Vagina (tissue), 2 donors: Measurements from ENCODE around the gene PPP2R2C. TPM values are rescaled to one million over a fixed set of nuclear protein-coding genes. Genes with fewer than 3 reads are reported as not detected.
A peak's percentile ranks its signal among the peaks of the same experiment; 100 is the strongest.

Experiments used
- DNase-seq, 2 donors: peaks; one replicate each; pipeline ENCODE4 v3.0.0-alpha.2; 2017; ENCODE audit errors: extremely low spot score in 2 of 2
- H3K27ac ChIP-seq: fragments of 200-600 bp; sonication (generic); one replicate; pipeline ENCODE4 v1.5.1; 2019
- H3K27me3 ChIP-seq: fragments of 200-600 bp; sonication (generic); one replicate; pipeline ENCODE4 v1.5.1; 2019
- H3K36me3 ChIP-seq, 2 donors: fragments of 200-600 bp; sonication (generic); one replicate each; pipeline ENCODE4 v1.5.1; 2017 to 2019
- H3K4me1 ChIP-seq: fragments of 200-600 bp; sonication (generic); one replicate; pipeline ENCODE4 v1.5.1; 2019
- H3K4me3 ChIP-seq, 2 donors: fragments of 200-600 bp; sonication (generic); 1 replicate in 1 of 2; 2 replicates in 1 of 2; pipeline ENCODE4 v1.5.1; 2016 to 2019
- H3K9me3 ChIP-seq: fragments of 200-600 bp; sonication (generic); one replicate; pipeline ENCODE4 v1.5.1; 2019
- CTCF ChIP-seq, 3 experiments: fragments of 450-650 bp in 2 of 3; fragments of 200-600 bp in 1 of 3; sonication (generic) in 1 of 3; IDR thresholded peaks; one replicate each; pipeline ENCODE4 v1.5.1; 2017 to 2019; ENCODE audit warnings: antibody characterized with exemption in 3 of 3, mild to moderate bottlenecking in 2 of 3, moderate library complexity in 2 of 3
- POLR2A ChIP-seq, 2 donors: fragments of 450-650 bp; IDR thresholded peaks; one replicate each; pipeline ENCODE4 v1.6.1; 2017; ENCODE audit warnings: antibody characterized with exemption in 2 of 2, mild to moderate bottlenecking in 2 of 2, moderate library complexity in 2 of 2
- POLR2AphosphoS5 ChIP-seq, 2 donors: sonication (generic); formaldehyde crosslinking; IDR thresholded peaks; one replicate each; pipeline ENCODE4 v1.9.0; 2017; ENCODE audit warnings: antibody characterized with exemption in 2 of 2, mild to moderate bottlenecking in 2 of 2, low read depth in 1 of 2; ENCODE audit not compliant: insufficient read depth in 1 of 2
- intact Hi-C: fragments of 100-400 bp; cut with DNase I; formaldehyde crosslinking; loops from one replicate; pipeline ENCODE4 v1.15.1; 2023
- total RNA-seq: library from RNA; depleted of rRNA; stranded (reverse); fragments of >200 nt; gene quantifications from one replicate; pipeline ENCODE4 v1.2.3, GENCODE V29; 2016

Gene PPP2R2C
- total RNA-seq, 1 donor from 2014 or later = 17.2 TPM

GRCh38 chr4:6391186-6391851, 81.1 kb downstream of the PPP2R2C start:
- peak overlapping the region; percentile 45 for H3K27ac ChIP-seq
- H3K4me1 ChIP-seq = peaks cover 20% of the 10 kb centered on the region
- H3K4me3 ChIP-seq = no peak overlapping the region
- H3K9me3 ChIP-seq = no peaks in the 10 kb centered on the region
- TF ChIP-seq CTCF (IDR thresholded peaks at IDR 0.05) = no peak
- TF ChIP-seq POLR2A (IDR thresholded peaks at IDR 0.05) = no peak
- TF ChIP-seq POLR2AphosphoS5 (IDR thresholded peaks at IDR 0.05; ENCODE audit: insufficient read depth in 1 of 2, low read depth in 1 of 2) = no peak
- no peak for DNase-seq
- H3K27me3 ChIP-seq = no peaks in the 10 kb centered on the region
- intact Hi-C loops = no loop called here
- no peaks in the 10 kb centered on the region for H3K36me3 ChIP-seq

DNA sequence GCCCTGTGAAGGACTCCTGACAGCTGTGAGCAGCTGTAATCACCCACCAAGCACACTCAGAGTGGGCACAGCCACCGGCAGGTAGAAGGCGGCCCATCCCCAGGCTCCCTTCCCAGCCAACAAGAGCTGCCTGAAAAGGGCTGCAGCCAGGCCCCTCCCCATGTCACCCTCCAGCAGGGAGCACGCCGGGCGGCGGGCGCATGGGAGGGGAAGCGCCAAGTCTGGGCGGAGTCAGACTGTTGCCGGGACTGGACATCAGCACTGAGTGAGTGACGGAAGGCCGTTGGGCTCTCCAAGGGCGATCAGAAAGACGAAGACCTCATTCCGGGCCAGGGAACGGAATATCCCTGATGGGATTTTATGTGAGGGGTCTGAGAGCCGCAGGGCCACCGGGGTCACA, 82.1 kb downstream of the PPP2R2C start:
- Histone ChIP-seq H3K4me1 (peaks cover 25% of the 10 kb centered on the region), H3K27me3 (no peaks in the 10 kb centered on the region), H3K4me3 (no peak overlapping the region), H3K9me3 (no peaks in the 10 kb centered on the region), H3K27ac (no peak overlapping the region), H3K36me3 (no peaks in the 10 kb centered on the region)
- no peak for TF ChIP-seq CTCF (IDR thresholded peaks at IDR 0.05)
- TF ChIP-seq POLR2A (IDR thresholded peaks at IDR 0.05) = no peak
- no peak for TF ChIP-seq POLR2AphosphoS5 (IDR thresholded peaks at IDR 0.05; ENCODE audit: insufficient read depth in 1 of 2, low read depth in 1 of 2)
- no peak for DNase-seq
- intact Hi-C loops = no loop called here

DNA sequence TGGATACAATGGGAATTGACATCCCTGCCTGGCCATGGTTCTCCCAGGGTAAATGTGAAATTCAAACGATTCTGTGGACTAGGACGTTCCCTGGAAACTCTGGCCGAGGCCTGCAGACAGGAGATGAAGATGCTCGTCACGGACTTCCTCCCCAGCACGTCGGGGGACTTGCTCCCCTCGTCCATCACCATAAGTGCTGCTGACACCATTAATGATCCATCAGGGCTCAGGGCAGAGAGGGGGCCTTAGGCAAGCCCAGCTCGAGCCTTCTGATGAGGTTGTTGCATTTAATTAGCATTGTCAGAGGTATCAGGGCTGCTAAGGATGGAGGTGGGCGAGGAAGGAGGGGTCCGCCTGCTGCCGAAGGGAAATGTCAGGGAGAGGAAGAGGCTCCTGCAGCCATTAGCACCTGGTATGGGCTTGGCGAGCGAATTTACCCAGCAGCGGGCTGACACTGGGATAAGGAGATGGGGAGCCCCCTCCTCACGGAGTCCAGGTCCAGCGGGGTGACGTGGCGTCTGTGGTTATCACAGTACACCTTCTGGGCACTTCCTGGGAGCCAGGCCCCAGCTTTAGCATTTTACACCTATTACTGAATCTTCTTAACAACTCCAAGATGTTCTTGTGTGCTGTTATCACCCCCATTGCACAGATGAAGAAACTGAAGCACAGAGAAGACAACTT, 83.1 kb downstream of the PPP2R2C start:
- TF ChIP-seq POLR2AphosphoS5 (IDR thresholded peaks at IDR 0.05; ENCODE audit: insufficient read depth in 1 of 2, low read depth in 1 of 2) (no peak), POLR2A (IDR thresholded peaks at IDR 0.05) (no peak), CTCF (IDR thresholded peaks at IDR 0.05) (no peak)
- DNase-seq = no peak
- intact Hi-C loops = no loop called here
- Histone ChIP-seq H3K4me1 (peaks cover 25% of the 10 kb centered on the region), H3K36me3 (no peaks in the 10 kb centered on the region), H3K27me3 (no peaks in the 10 kb centered on the region), H3K27ac (no peak overlapping the region), H3K9me3 (no peaks in the 10 kb centered on the region), H3K4me3 (no peak overlapping the region)

DNA sequence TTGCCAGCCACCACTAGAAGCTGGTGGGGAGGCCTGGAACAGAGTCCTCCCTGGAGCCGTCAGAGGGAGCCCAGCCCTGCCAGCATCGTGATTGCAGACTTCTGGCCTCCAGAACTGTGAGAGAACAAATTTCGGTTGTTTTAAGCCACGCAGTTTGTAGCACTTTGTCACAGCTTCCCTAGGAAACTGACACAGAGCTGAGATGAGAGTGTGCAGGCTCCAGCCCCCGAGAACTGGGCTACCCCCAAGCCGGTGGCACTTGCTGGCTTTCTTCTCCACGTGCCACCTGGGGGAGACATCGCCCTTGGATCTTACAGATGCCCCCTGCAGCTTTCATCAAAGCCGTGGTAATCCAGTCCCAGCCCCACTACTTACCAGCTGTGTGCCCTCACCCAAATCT, 83.7 kb downstream of the PPP2R2C start:
- TF ChIP-seq POLR2AphosphoS5 (IDR thresholded peaks at IDR 0.05; ENCODE audit: insufficient read depth in 1 of 2, low read depth in 1 of 2) (no peak), POLR2A (IDR thresholded peaks at IDR 0.05) (no peak), CTCF (IDR thresholded peaks at IDR 0.05) (no peak)
- Histone ChIP-seq H3K4me3 (no peak overlapping the region), H3K27me3 (no peaks in the 10 kb centered on the region), H3K9me3 (no peaks in the 10 kb centered on the region), H3K4me1 (peaks cover 29% of the 10 kb centered on the region), H3K36me3 (no peaks in the 10 kb centered on the region), H3K27ac (no peak overlapping the region)
- intact Hi-C loops = no loop called here
- DNase-seq = no peak

DNA sequence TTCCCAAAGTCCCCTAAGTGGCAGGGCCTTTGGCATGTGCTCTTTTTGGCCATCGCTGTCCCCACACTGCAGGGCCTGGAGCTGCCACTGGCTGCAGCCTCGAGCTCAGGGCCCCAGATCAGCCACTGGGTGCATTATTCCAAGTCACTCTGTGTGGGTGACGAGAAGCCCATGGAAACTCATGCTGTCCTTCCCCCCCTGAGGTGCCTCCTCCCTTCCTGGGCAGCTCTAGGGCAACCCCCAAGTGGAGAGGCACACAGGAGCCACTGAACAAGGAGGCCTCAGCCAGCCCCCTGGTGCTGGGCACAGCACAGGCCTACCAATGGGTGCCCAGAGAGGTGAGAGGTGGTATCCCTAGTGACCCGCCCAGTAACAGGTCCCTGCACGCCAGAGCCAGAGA, 84.5 kb downstream of the PPP2R2C start:
- Histone ChIP-seq H3K27me3 (no peaks in the 10 kb centered on the region), H3K9me3 (no peaks in the 10 kb centered on the region), H3K4me3 (no peak overlapping the region), H3K27ac (no peak overlapping the region), H3K36me3 (no peaks in the 10 kb centered on the region), H3K4me1 (peaks cover 37% of the 10 kb centered on the region)
- intact Hi-C loops = no loop called here
- no peak for DNase-seq
- TF ChIP-seq CTCF (IDR thresholded peaks at IDR 0.05) (no peak), POLR2AphosphoS5 (IDR thresholded peaks at IDR 0.05; ENCODE audit: insufficient read depth in 1 of 2, low read depth in 1 of 2) (no peak)
